Trophoblast cell (in vitro differentiated cells and primary cell): Measurements from ENCODE around the gene PVALEF.
A peak's percentile ranks its signal among the peaks of the same experiment; 100 is the strongest.
"Not testable (repeated sequence)": the region's sequence is repeated elsewhere in the genome, so short reads cannot be mapped to it uniquely, and the experiment has no call there.

Experiments used
- DNase-seq, 2 donors: peaks; one replicate each; pipeline ENCODE4 v3.0.0-alpha.2; 2016
- H2AFZ ChIP-seq: 2 replicates; pipeline ENCODE4 v1.6.1; 2013; ENCODE audit warnings: low read length, moderate library complexity, mild to moderate bottlenecking; ENCODE audit not compliant: insufficient read depth, poor library complexity
- H2AK5ac ChIP-seq: 2 replicates; pipeline ENCODE4 v1.6.1; 2013; ENCODE audit warnings: mild to moderate bottlenecking, low read length
- H2BK120ac ChIP-seq: 2 replicates; pipeline ENCODE4 v1.6.1; 2013; ENCODE audit warnings: low read length, mild to moderate bottlenecking, moderate library complexity; ENCODE audit not compliant: insufficient read depth, poor library complexity
- H2BK12ac ChIP-seq: 2 replicates; pipeline ENCODE4 v1.6.1; 2013; ENCODE audit warnings: mild to moderate bottlenecking, low read length, moderate library complexity
- H2BK5ac ChIP-seq: 2 replicates; pipeline ENCODE4 v1.6.1; 2013; ENCODE audit warnings: low read length, low read depth, moderate library complexity, mild to moderate bottlenecking; ENCODE audit not compliant: poor library complexity
- H3K14ac ChIP-seq: 2 replicates; pipeline ENCODE4 v1.6.1; 2013; ENCODE audit warnings: mild to moderate bottlenecking, low read length
- H3K18ac ChIP-seq: 2 replicates; pipeline ENCODE4 v1.6.1; 2013; ENCODE audit warnings: mild to moderate bottlenecking, low read length
- H3K23ac ChIP-seq: 2 replicates; pipeline ENCODE4 v1.6.1; 2013; ENCODE audit warnings: low read length
- H3K27ac ChIP-seq: 2 replicates; pipeline ENCODE4 v1.5.1; 2013; ENCODE audit warnings: low read depth, mild to moderate bottlenecking, inconsistent platforms, low read length, moderate library complexity
- H3K27me3 ChIP-seq: 2 replicates; pipeline ENCODE4 v1.6.1; 2013; ENCODE audit warnings: inconsistent platforms, mild to moderate bottlenecking, low read length, moderate library complexity; ENCODE audit not compliant: insufficient read depth
- H3K36me3 ChIP-seq, 2 experiments: 1 replicate in 1 of 2; 2 replicates in 1 of 2; pipeline ENCODE4 v1.6.1; 2013; ENCODE audit warnings: low read length in 2 of 2, mild to moderate bottlenecking in 2 of 2, moderate library complexity in 1 of 2; ENCODE audit not compliant: insufficient read depth in 2 of 2, control insufficient read depth in 1 of 2
- H3K4ac ChIP-seq: 2 replicates; pipeline ENCODE4 v1.6.1; 2013; ENCODE audit warnings: low read depth, mild to moderate bottlenecking, low read length, moderate library complexity
- H3K4me1 ChIP-seq, 2 experiments: 1 replicate in 1 of 2; 2 replicates in 1 of 2; pipeline ENCODE4 v1.6.1; 2013; ENCODE audit warnings: low read length in 2 of 2, mild to moderate bottlenecking in 2 of 2, moderate library complexity in 1 of 2; ENCODE audit not compliant: insufficient read depth in 2 of 2, control insufficient read depth in 1 of 2
- H3K4me2 ChIP-seq: 2 replicates; pipeline ENCODE4 v1.6.1; 2013; ENCODE audit warnings: inconsistent platforms, mild to moderate bottlenecking, low read length, moderate library complexity
- H3K4me3 ChIP-seq: 2 replicates; pipeline ENCODE4 v1.5.1; 2013; ENCODE audit warnings: mild to moderate bottlenecking, low read depth, low read length, inconsistent platforms
- H3K79me1 ChIP-seq: one replicate; pipeline ENCODE4 v1.6.1; 2013; ENCODE audit warnings: low read length
- H3K79me2 ChIP-seq: 2 replicates; pipeline ENCODE4 v1.6.1; 2013; ENCODE audit warnings: low read length, mild to moderate bottlenecking; ENCODE audit not compliant: control insufficient read depth, insufficient read depth, poor library complexity
- H3K9ac ChIP-seq: 2 replicates; pipeline ENCODE4 v1.6.1; 2013; ENCODE audit warnings: mild to moderate bottlenecking, low read length
- H3K9me3 ChIP-seq: 2 replicates; pipeline ENCODE4 v1.6.1; 2013; ENCODE audit warnings: low read depth, mild to moderate bottlenecking, control low read depth, inconsistent platforms, low read length; ENCODE audit not compliant: insufficient read depth
- H4K12ac ChIP-seq: 2 replicates; pipeline ENCODE4 v1.6.1; 2013; ENCODE audit warnings: low read depth, mild to moderate bottlenecking, low read length, moderate library complexity
- H4K8ac ChIP-seq: 2 replicates; pipeline ENCODE4 v1.6.1; 2013; ENCODE audit warnings: low read depth, mild to moderate bottlenecking, low read length, moderate library complexity
- H4K91ac ChIP-seq: one replicate; pipeline ENCODE4 v1.6.1; 2013; ENCODE audit warnings: low read depth, mild to moderate bottlenecking, low read length, moderate library complexity
- WGBS: extraction: QIAGEN DNeasy Blood & Tissue Kit; methylation state at CpG from one replicate; pipeline ENCODE4 v1.1.7; 2013; ENCODE audit warnings: missing lambda C conversion rate; ENCODE audit not compliant: insufficient read length, insufficient coverage; ENCODE audit errors: extremely low coverage; 5-methylcytosine and 5-hydroxymethylcytosine counted together

PVALEF gene

GRCh38 chr17:81152288-81152828 is 12.9 kb upstream of the PVALEF start:
- no peak overlapping the region for H4K91ac ChIP-seq
- no peak overlapping the region for H2BK5ac ChIP-seq
- no peaks in the 10 kb centered on the region for H3K79me2 ChIP-seq
- no peaks in the 10 kb centered on the region for H3K27me3 ChIP-seq
- no peak overlapping the region for H3K4me3 ChIP-seq
- no peak overlapping the region for H3K14ac ChIP-seq
- H3K18ac ChIP-seq: no peak overlapping the region
- no peak overlapping the region for H3K9ac ChIP-seq
- H3K4me2 ChIP-seq: no peak overlapping the region
- H2AFZ ChIP-seq: no peak overlapping the region
- H3K4ac ChIP-seq: no peak overlapping the region
- H2BK12ac ChIP-seq: no peak overlapping the region
- no CpG with 5 or more reads among the region's 8 CpGs for WGBS
- H4K8ac ChIP-seq: no peak overlapping the region
- H3K36me3 ChIP-seq: no peaks in the 10 kb centered on the region
- no peak overlapping the region for H3K23ac ChIP-seq
- H2AK5ac ChIP-seq: no peak overlapping the region
- H3K9me3 ChIP-seq: no peaks in the 10 kb centered on the region
- H2BK120ac ChIP-seq: no peak overlapping the region
- no peak for DNase-seq
- H3K4me1 ChIP-seq: no peaks in the 10 kb centered on the region
- no peak overlapping the region for H4K12ac ChIP-seq
- no peak overlapping the region for H3K27ac ChIP-seq
- no peaks in the 10 kb centered on the region for H3K79me1 ChIP-seq

DNA sequence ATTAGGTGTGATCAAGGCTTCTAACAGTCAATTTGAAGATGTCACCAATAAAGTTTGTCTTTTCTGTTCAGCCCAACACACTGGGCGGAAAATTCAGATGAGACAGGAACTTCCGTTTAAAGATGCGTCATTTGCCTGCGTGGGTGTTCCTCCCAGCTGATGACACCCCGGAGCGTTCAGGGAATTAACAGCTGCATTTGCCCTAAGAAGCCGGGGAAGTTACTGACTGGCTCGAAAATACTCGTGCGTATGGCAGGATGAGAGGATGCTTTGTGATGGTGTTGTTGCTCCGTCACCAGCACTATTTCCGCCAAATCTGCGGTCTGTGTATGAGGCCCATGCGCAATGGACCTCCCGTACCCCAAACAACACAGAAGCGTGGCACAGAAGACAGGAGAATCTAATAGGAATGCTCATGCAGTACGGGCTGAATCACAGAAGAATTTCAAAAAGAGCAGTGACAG is 11.9 kb upstream of the PVALEF start:
- no peak overlapping the region for H4K91ac ChIP-seq
- H3K9ac ChIP-seq: no peak overlapping the region
- no peak overlapping the region for H3K14ac ChIP-seq
- no peak overlapping the region for H2BK5ac ChIP-seq
- H2AFZ ChIP-seq: no peak overlapping the region
- no peak overlapping the region for H3K23ac ChIP-seq
- H3K27me3 ChIP-seq: no peaks in the 10 kb centered on the region
- H3K9me3 ChIP-seq: no peaks in the 10 kb centered on the region
- WGBS: no CpG with 5 or more reads among the region's 17 CpGs
- peak; percentile 19 to 46 for DNase-seq
- no peak overlapping the region for H4K8ac ChIP-seq
- H3K4me2 ChIP-seq: no peak overlapping the region
- no peaks in the 10 kb centered on the region for H3K79me1 ChIP-seq
- H2BK12ac ChIP-seq: no peak overlapping the region
- H3K79me2 ChIP-seq: no peaks in the 10 kb centered on the region
- no peak overlapping the region for H2BK120ac ChIP-seq
- no peak overlapping the region for H3K18ac ChIP-seq
- no peak overlapping the region for H3K27ac ChIP-seq
- H3K4ac ChIP-seq: no peak overlapping the region
- no peaks in the 10 kb centered on the region for H3K36me3 ChIP-seq
- H3K4me3 ChIP-seq: peak overlapping the region; percentile 30
- no peak overlapping the region for H4K12ac ChIP-seq
- H3K4me1 ChIP-seq: no peaks in the 10 kb centered on the region
- no peak overlapping the region for H2AK5ac ChIP-seq

DNA sequence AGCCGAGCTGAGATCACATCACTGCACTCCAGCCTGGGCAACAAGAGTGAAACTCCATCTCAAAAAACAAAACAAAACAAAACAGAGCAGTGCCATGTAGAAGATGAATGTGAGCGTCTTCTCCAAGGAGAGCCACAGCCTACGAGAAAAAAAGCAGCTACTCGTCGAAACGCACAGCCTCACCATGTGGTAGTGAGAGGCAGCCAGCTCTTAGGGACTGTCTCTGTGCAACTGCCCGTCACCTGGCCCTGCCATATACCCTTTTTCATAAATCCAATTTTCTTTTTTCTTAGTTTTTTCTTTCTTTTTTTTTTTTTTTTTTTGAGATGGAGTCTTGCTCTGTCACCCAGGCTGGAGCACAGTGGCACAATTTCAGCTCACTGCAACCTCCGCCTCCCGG is 11.3 kb upstream of the PVALEF start:
- not testable (repeated sequence) for H3K4me2 ChIP-seq, H4K91ac ChIP-seq, H3K36me3 ChIP-seq, H3K27me3 ChIP-seq, H2AFZ ChIP-seq, DNase-seq, H3K9ac ChIP-seq, H3K4me3 ChIP-seq, H3K18ac ChIP-seq, H2BK5ac ChIP-seq, H3K79me2 ChIP-seq, H2AK5ac ChIP-seq, H2BK120ac ChIP-seq, H3K14ac ChIP-seq, H3K27ac ChIP-seq, H3K4ac ChIP-seq, H4K8ac ChIP-seq, H3K9me3 ChIP-seq, H3K79me1 ChIP-seq, H3K23ac ChIP-seq, H2BK12ac ChIP-seq, H3K4me1 ChIP-seq, H4K12ac ChIP-seq
- WGBS: no CpG with 5 or more reads among the region's 9 CpGs

DNA sequence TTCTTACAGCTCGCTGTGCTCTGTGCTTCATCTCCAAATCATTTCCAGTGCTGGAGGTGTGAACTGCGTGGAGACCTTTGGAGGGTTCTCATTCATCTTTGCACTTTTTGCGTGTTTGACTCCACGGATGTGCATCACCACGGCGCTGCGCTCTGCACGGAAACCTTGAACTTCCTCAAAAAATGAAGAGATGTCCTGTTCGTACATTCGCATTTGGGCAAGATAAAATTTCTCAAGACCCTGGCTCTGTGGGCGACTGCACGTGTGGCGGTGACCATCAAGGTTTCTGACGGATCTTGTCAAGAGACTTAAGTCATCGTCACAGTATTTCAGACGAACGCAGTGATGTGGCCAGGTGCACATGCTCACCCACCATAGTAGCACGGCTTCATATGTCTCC is 10.3 kb upstream of the PVALEF start:
- peak in 1 of 2 donors; percentile 27 for DNase-seq
- Histone ChIP-seq H4K91ac (no peak overlapping the region), H3K4me2 (no peak overlapping the region), H3K9ac (no peak overlapping the region), H3K27ac (no peak overlapping the region), H2BK12ac (no peak overlapping the region), H2AFZ (no peak overlapping the region), H3K4ac (no peak overlapping the region), H3K79me1 (no peaks in the 10 kb centered on the region), H3K4me3 (no peak overlapping the region), H3K18ac (no peak overlapping the region), H2BK120ac (no peak overlapping the region), H4K8ac (no peak overlapping the region), H4K12ac (no peak overlapping the region), H3K27me3 (no peaks in the 10 kb centered on the region), H3K36me3 (no peaks in the 10 kb centered on the region), H2AK5ac (no peak overlapping the region), H3K9me3 (no peaks in the 10 kb centered on the region), H3K14ac (no peak overlapping the region), H2BK5ac (no peak overlapping the region), H3K23ac (no peak overlapping the region), H3K4me1 (no peaks in the 10 kb centered on the region), H3K79me2 (no peaks in the 10 kb centered on the region)
- WGBS: no CpG with 5 or more reads among the region's 18 CpGs
